ENCODE measurements around the gene LMO7.

Gene LMO7

GRCh38 chr13:75797719-75798118 lies 161.6 kb downstream of the LMO7 start:
- no peaks in the 10 kb centered on the region for H3K9me3 ChIP-seq (ENCODE audit: control insufficient read depth in 1 of 2, low read length in 2 of 2)
- no peak overlapping the region for H3K9ac ChIP-seq (ENCODE audit: low read depth in 1 of 2, low read length in 2 of 2)
- H3K36me3 ChIP-seq (ENCODE audit: control insufficient read depth in 1 of 2, insufficient read depth in 2 of 2, low read length in 2 of 2) = peaks cover 11 to 26% of the 10 kb centered on the region in 2 donors
- H3K4me3 ChIP-seq (ENCODE audit: low read depth in 1 of 2, low read length in 2 of 2) = peak overlapping the region in 1 of 2 donors; percentile 36
- peaks cover 13 to 48% of the 10 kb centered on the region in 2 donors for H3K4me1 ChIP-seq (ENCODE audit: control insufficient read depth in 1 of 2, insufficient read depth in 2 of 2, low read length in 2 of 2)
- no peaks in the 10 kb centered on the region for H3K27me3 ChIP-seq (ENCODE audit: control insufficient read depth in 1 of 2, insufficient read depth in 2 of 2, low read length in 2 of 2)
- H3K27ac ChIP-seq (ENCODE audit: low read depth, low read length) = peak overlapping the region; percentile 22

- Histone ChIP-seq H3K4me1 (ENCODE audit: control insufficient read depth in 1 of 2, insufficient read depth in 2 of 2, low read length in 2 of 2) (peaks cover 19 to 52% of the 10 kb centered on the region in 2 donors), H3K9me3 (ENCODE audit: control insufficient read depth in 1 of 2, low read length in 2 of 2) (no peaks in the 10 kb centered on the region), H3K27ac (ENCODE audit: low read depth, low read length) (peak overlapping the region; percentile 41), H3K9ac (ENCODE audit: low read depth in 1 of 2, low read length in 2 of 2) (no peak overlapping the region), H3K4me3 (ENCODE audit: low read depth in 1 of 2, low read length in 2 of 2) (peak overlapping the region in 1 of 2 donors; percentile 29), H3K36me3 (ENCODE audit: control insufficient read depth in 1 of 2, insufficient read depth in 2 of 2, low read length in 2 of 2) (peaks cover 11 to 26% of the 10 kb centered on the region in 2 donors), H3K27me3 (ENCODE audit: control insufficient read depth in 1 of 2, insufficient read depth in 2 of 2, low read length in 2 of 2) (no peaks in the 10 kb centered on the region)
Measured at GRCh38 chr13:75798353-75799255, 162.5 kb downstream of the LMO7 start.

- H3K4me1 ChIP-seq (ENCODE audit: control insufficient read depth in 1 of 2, insufficient read depth in 2 of 2, low read length in 2 of 2) = peaks cover 19 to 40% of the 10 kb centered on the region in 2 donors
- H3K36me3 ChIP-seq (ENCODE audit: control insufficient read depth in 1 of 2, insufficient read depth in 2 of 2, low read length in 2 of 2) = peaks cover 16 to 39% of the 10 kb centered on the region in 2 donors
- no peak overlapping the region for H3K4me3 ChIP-seq (ENCODE audit: low read depth in 1 of 2, low read length in 2 of 2)
- no peaks in the 10 kb centered on the region for H3K9me3 ChIP-seq (ENCODE audit: control insufficient read depth in 1 of 2, low read length in 2 of 2)
- H3K27me3 ChIP-seq (ENCODE audit: control insufficient read depth in 1 of 2, insufficient read depth in 2 of 2, low read length in 2 of 2) = no peaks in the 10 kb centered on the region
- H3K9ac ChIP-seq (ENCODE audit: low read depth in 1 of 2, low read length in 2 of 2) = no peak overlapping the region
- H3K27ac ChIP-seq (ENCODE audit: low read depth, low read length) = no peak overlapping the region
Measured at GRCh38 chr13:75800545-75800944, 164.4 kb downstream of the LMO7 start.

GRCh38 chr13:75801388-75801945 lies 165.3 kb downstream of the LMO7 start:
- Histone ChIP-seq H3K9me3 (ENCODE audit: control insufficient read depth in 1 of 2, low read length in 2 of 2) (no peaks in the 10 kb centered on the region), H3K27me3 (ENCODE audit: control insufficient read depth in 1 of 2, insufficient read depth in 2 of 2, low read length in 2 of 2) (no peaks in the 10 kb centered on the region), H3K27ac (ENCODE audit: low read depth, low read length) (no peak overlapping the region), H3K9ac (ENCODE audit: low read depth in 1 of 2, low read length in 2 of 2) (no peak overlapping the region), H3K4me3 (ENCODE audit: low read depth in 1 of 2, low read length in 2 of 2) (no peak overlapping the region), H3K36me3 (ENCODE audit: control insufficient read depth in 1 of 2, insufficient read depth in 2 of 2, low read length in 2 of 2) (peaks cover 25 to 46% of the 10 kb centered on the region in 2 donors), H3K4me1 (ENCODE audit: control insufficient read depth in 1 of 2, insufficient read depth in 2 of 2, low read length in 2 of 2) (peaks cover 19 to 38% of the 10 kb centered on the region in 2 donors)

GRCh38 chr13:75802161-75802560 lies 166.0 kb downstream of the LMO7 start:
- Histone ChIP-seq H3K9me3 (ENCODE audit: control insufficient read depth in 1 of 2, low read length in 2 of 2) (no peaks in the 10 kb centered on the region), H3K9ac (ENCODE audit: low read depth in 1 of 2, low read length in 2 of 2) (no peak overlapping the region), H3K4me3 (ENCODE audit: low read depth in 1 of 2, low read length in 2 of 2) (no peak overlapping the region), H3K27ac (ENCODE audit: low read depth, low read length) (no peak overlapping the region), H3K27me3 (ENCODE audit: control insufficient read depth in 1 of 2, insufficient read depth in 2 of 2, low read length in 2 of 2) (no peaks in the 10 kb centered on the region), H3K36me3 (ENCODE audit: control insufficient read depth in 1 of 2, insufficient read depth in 2 of 2, low read length in 2 of 2) (peaks cover 22 to 40% of the 10 kb centered on the region in 2 donors), H3K4me1 (ENCODE audit: control insufficient read depth in 1 of 2, insufficient read depth in 2 of 2, low read length in 2 of 2) (peaks cover 19 to 31% of the 10 kb centered on the region in 2 donors)

GRCh38 chr13:75803164-75803611 lies 167.1 kb downstream of the LMO7 start:
- H3K27ac ChIP-seq (ENCODE audit: low read depth, low read length) = no peak overlapping the region

GRCh38 chr13:75804054-75804453 lies 167.9 kb downstream of the LMO7 start:
- Histone ChIP-seq H3K27me3 (ENCODE audit: control insufficient read depth in 1 of 2, insufficient read depth in 2 of 2, low read length in 2 of 2) (no peaks in the 10 kb centered on the region), H3K4me1 (ENCODE audit: control insufficient read depth in 1 of 2, insufficient read depth in 2 of 2, low read length in 2 of 2) (peaks cover 9 to 19% of the 10 kb centered on the region in 2 donors), H3K9me3 (ENCODE audit: control insufficient read depth in 1 of 2, low read length in 2 of 2) (no peaks in the 10 kb centered on the region), H3K27ac (ENCODE audit: low read depth, low read length) (no peak overlapping the region), H3K9ac (ENCODE audit: low read depth in 1 of 2, low read length in 2 of 2) (no peak overlapping the region), H3K36me3 (ENCODE audit: control insufficient read depth in 1 of 2, insufficient read depth in 2 of 2, low read length in 2 of 2) (peaks cover 20 to 39% of the 10 kb centered on the region in 2 donors), H3K4me3 (ENCODE audit: low read depth in 1 of 2, low read length in 2 of 2) (no peak overlapping the region)

More at GRCh38 chr13:75803164-75803611, 167.1 kb downstream of the LMO7 start:
- H3K9ac ChIP-seq (ENCODE audit: low read depth in 1 of 2, low read length in 2 of 2) = peak overlapping the region in 1 of 2 donors; percentile 19
- peaks cover 19 to 37% of the 10 kb centered on the region in 2 donors for H3K36me3 ChIP-seq (ENCODE audit: control insufficient read depth in 1 of 2, insufficient read depth in 2 of 2, low read length in 2 of 2)
- H3K4me3 ChIP-seq (ENCODE audit: low read depth in 1 of 2, low read length in 2 of 2) = no peak overlapping the region
- H3K4me1 ChIP-seq (ENCODE audit: control insufficient read depth in 1 of 2, insufficient read depth in 2 of 2, low read length in 2 of 2) = peaks cover 11 to 22% of the 10 kb centered on the region in 2 donors
- H3K27me3 ChIP-seq (ENCODE audit: control insufficient read depth in 1 of 2, insufficient read depth in 2 of 2, low read length in 2 of 2) = no peaks in the 10 kb centered on the region
- no peaks in the 10 kb centered on the region for H3K9me3 ChIP-seq (ENCODE audit: control insufficient read depth in 1 of 2, low read length in 2 of 2)

- Histone ChIP-seq H3K27me3 (ENCODE audit: control insufficient read depth in 1 of 2, insufficient read depth in 2 of 2, low read length in 2 of 2) (no peaks in the 10 kb centered on the region), H3K4me1 (ENCODE audit: control insufficient read depth in 1 of 2, insufficient read depth in 2 of 2, low read length in 2 of 2) (peaks cover 6 to 17% of the 10 kb centered on the region in 2 donors), H3K27ac (ENCODE audit: low read depth, low read length) (no peak overlapping the region), H3K36me3 (ENCODE audit: control insufficient read depth in 1 of 2, insufficient read depth in 2 of 2, low read length in 2 of 2) (peaks cover 20 to 39% of the 10 kb centered on the region in 2 donors), H3K9me3 (ENCODE audit: control insufficient read depth in 1 of 2, low read length in 2 of 2) (no peaks in the 10 kb centered on the region), H3K4me3 (ENCODE audit: low read depth in 1 of 2, low read length in 2 of 2) (no peak overlapping the region), H3K9ac (ENCODE audit: low read depth in 1 of 2, low read length in 2 of 2) (no peak overlapping the region)
Measured at GRCh38 chr13:75804605-75805004, 168.5 kb downstream of the LMO7 start.

GRCh38 chr13:75806117-75806516 lies 170.0 kb downstream of the LMO7 start:
- no peaks in the 10 kb centered on the region for H3K9me3 ChIP-seq (ENCODE audit: control insufficient read depth in 1 of 2, low read length in 2 of 2)
- no peaks in the 10 kb centered on the region for H3K27me3 ChIP-seq (ENCODE audit: control insufficient read depth in 1 of 2, insufficient read depth in 2 of 2, low read length in 2 of 2)
- no peak overlapping the region for H3K9ac ChIP-seq (ENCODE audit: low read depth in 1 of 2, low read length in 2 of 2)
- peaks cover 6 to 12% of the 10 kb centered on the region in 2 donors for H3K4me1 ChIP-seq (ENCODE audit: control insufficient read depth in 1 of 2, insufficient read depth in 2 of 2, low read length in 2 of 2)
- no peak overlapping the region for H3K27ac ChIP-seq (ENCODE audit: low read depth, low read length)
- H3K36me3 ChIP-seq (ENCODE audit: control insufficient read depth in 1 of 2, insufficient read depth in 2 of 2, low read length in 2 of 2) = peaks cover 20 to 35% of the 10 kb centered on the region in 2 donors
- H3K4me3 ChIP-seq (ENCODE audit: low read depth in 1 of 2, low read length in 2 of 2) = no peak overlapping the region

- Histone ChIP-seq H3K9me3 (ENCODE audit: control insufficient read depth in 1 of 2, low read length in 2 of 2) (no peaks in the 10 kb centered on the region), H3K36me3 (ENCODE audit: control insufficient read depth in 1 of 2, insufficient read depth in 2 of 2, low read length in 2 of 2) (peaks cover 7 to 8% of the 10 kb centered on the region in 2 donors), H3K4me3 (ENCODE audit: low read depth in 1 of 2, low read length in 2 of 2) (no peak overlapping the region), H3K4me1 (ENCODE audit: control insufficient read depth in 1 of 2, insufficient read depth in 2 of 2, low read length in 2 of 2) (peaks cover 0 to 5% of the 10 kb centered on the region in 2 donors), H3K27ac (ENCODE audit: low read depth, low read length) (no peak overlapping the region), H3K27me3 (ENCODE audit: control insufficient read depth in 1 of 2, insufficient read depth in 2 of 2, low read length in 2 of 2) (no peaks in the 10 kb centered on the region), H3K9ac (ENCODE audit: low read depth in 1 of 2, low read length in 2 of 2) (no peak overlapping the region)
Measured at GRCh38 chr13:75811361-75811760, 175.2 kb downstream of the LMO7 start.

All from duodenal mucosa (tissue), 2 donors.